A549 (cell line): ENCODE measurements around the gene TCF7L1.

Experiments
- MAZ ChIP-seq: fragments of 150-350 bp; IDR thresholded peaks from 2 replicates; pipeline ENCODE4 v1.6.1; 2014; ENCODE audit warnings: antibody characterized with exemption, low read depth, low read length, borderline replicate concordance
- NFE2L2 ChIP-seq: fragments of 150-350 bp; conservative IDR thresholded peaks from 2 replicates; pipeline ENCODE4 v1.6.1; 2014; ENCODE audit warnings: low read length
- POLR2A ChIP-seq: IDR thresholded peaks from 2 replicates; pipeline ENCODE4 v1.6.1; 2012; ENCODE audit warnings: mild to moderate bottlenecking, low read length
- SREBF2 ChIP-seq: fragments of 450-650 bp; IDR thresholded peaks from 2 replicates; pipeline ENCODE4 v1.6.1; 2014; ENCODE audit warnings: mild to moderate bottlenecking, moderate library complexity
- USF2 ChIP-seq: fragments of 450-650 bp; IDR thresholded peaks from 2 replicates; pipeline ENCODE4 v1.6.1; 2014; ENCODE audit warnings: antibody characterized with exemption
- TF ChIP-seq, protein P1 (sequence below): fragments of 200-600 bp; sonication (generic); IDR thresholded peaks from 2 replicates; pipeline ENCODE4 v1.6.1; 2016; ENCODE audit warnings: antibody characterized with exemption, mild to moderate bottlenecking, moderate library complexity
- TF ChIP-seq, protein P2 (sequence below): fragments of >200 bp; sonication (Bioruptor Twin); formaldehyde crosslinking; IDR thresholded peaks from 3 replicates; pipeline ENCODE4 v1.5.1; 2016
- TF ChIP-seq, protein P3 (sequence below): fragments of 250-450 bp; sonication (Bioruptor Pico); IDR thresholded peaks from 2 replicates; pipeline ENCODE4 v1.5.0; 2021; ENCODE audit warnings: mild to moderate bottlenecking, moderate library complexity, borderline replicate concordance
- TF ChIP-seq, protein P4 (sequence below): IDR thresholded peaks from 2 replicates; pipeline ENCODE4 v1.6.1; 2012; ENCODE audit warnings: low read depth, borderline replicate concordance

DNA sequence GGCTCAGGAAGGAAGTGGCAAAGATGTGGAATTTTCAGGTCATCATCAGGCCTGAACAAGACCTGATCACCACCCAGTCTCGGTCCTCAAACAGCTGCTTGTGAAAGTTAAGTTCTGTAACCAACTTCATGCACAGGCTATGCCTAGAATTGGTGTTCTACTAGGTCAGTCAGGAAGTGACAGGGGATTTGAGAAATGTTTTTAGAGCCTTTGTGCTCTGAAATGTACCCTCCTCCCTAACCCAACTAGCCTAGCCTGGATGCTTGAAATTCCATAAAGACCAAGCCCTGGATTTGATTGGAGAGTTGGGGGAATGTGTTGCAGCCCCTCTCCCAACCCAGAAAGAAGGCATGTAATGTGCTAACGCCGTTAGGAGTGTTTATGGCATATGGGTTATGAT lies 131.3 kb downstream of the TCF7L1 start:
- TF ChIP-seq SREBF2: no peak
- TF ChIP-seq, protein P1, sequence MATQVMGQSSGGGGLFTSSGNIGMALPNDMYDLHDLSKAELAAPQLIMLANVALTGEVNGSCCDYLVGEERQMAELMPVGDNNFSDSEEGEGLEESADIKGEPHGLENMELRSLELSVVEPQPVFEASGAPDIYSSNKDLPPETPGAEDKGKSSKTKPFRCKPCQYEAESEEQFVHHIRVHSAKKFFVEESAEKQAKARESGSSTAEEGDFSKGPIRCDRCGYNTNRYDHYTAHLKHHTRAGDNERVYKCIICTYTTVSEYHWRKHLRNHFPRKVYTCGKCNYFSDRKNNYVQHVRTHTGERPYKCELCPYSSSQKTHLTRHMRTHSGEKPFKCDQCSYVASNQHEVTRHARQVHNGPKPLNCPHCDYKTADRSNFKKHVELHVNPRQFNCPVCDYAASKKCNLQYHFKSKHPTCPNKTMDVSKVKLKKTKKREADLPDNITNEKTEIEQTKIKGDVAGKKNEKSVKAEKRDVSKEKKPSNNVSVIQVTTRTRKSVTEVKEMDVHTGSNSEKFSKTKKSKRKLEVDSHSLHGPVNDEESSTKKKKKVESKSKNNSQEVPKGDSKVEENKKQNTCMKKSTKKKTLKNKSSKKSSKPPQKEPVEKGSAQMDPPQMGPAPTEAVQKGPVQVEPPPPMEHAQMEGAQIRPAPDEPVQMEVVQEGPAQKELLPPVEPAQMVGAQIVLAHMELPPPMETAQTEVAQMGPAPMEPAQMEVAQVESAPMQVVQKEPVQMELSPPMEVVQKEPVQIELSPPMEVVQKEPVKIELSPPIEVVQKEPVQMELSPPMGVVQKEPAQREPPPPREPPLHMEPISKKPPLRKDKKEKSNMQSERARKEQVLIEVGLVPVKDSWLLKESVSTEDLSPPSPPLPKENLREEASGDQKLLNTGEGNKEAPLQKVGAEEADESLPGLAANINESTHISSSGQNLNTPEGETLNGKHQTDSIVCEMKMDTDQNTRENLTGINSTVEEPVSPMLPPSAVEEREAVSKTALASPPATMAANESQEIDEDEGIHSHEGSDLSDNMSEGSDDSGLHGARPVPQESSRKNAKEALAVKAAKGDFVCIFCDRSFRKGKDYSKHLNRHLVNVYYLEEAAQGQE: no peak
- no peak for TF ChIP-seq MAZ
- TF ChIP-seq, protein P2, sequence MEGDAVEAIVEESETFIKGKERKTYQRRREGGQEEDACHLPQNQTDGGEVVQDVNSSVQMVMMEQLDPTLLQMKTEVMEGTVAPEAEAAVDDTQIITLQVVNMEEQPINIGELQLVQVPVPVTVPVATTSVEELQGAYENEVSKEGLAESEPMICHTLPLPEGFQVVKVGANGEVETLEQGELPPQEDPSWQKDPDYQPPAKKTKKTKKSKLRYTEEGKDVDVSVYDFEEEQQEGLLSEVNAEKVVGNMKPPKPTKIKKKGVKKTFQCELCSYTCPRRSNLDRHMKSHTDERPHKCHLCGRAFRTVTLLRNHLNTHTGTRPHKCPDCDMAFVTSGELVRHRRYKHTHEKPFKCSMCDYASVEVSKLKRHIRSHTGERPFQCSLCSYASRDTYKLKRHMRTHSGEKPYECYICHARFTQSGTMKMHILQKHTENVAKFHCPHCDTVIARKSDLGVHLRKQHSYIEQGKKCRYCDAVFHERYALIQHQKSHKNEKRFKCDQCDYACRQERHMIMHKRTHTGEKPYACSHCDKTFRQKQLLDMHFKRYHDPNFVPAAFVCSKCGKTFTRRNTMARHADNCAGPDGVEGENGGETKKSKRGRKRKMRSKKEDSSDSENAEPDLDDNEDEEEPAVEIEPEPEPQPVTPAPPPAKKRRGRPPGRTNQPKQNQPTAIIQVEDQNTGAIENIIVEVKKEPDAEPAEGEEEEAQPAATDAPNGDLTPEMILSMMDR: no peak
- TF ChIP-seq POLR2A: no peak
- no peak for TF ChIP-seq NFE2L2
- TF ChIP-seq USF2: no peak
- TF ChIP-seq, protein P3, sequence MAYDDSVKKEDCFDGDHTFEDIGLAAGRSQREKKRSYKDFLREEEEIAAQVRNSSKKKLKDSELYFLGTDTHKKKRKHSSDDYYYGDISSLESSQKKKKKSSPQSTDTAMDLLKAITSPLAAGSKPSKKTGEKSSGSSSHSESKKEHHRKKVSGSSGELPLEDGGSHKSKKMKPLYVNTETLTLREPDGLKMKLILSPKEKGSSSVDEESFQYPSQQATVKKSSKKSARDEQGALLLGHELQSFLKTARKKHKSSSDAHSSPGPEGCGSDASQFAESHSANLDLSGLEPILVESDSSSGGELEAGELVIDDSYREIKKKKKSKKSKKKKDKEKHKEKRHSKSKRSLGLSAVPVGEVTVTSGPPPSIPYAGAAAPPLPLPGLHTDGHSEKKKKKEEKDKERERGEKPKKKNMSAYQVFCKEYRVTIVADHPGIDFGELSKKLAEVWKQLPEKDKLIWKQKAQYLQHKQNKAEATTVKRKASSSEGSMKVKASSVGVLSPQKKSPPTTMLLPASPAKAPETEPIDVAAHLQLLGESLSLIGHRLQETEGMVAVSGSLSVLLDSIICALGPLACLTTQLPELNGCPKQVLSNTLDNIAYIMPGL (CRISPR knock-in tag): no peak
- TF ChIP-seq, protein P4, sequence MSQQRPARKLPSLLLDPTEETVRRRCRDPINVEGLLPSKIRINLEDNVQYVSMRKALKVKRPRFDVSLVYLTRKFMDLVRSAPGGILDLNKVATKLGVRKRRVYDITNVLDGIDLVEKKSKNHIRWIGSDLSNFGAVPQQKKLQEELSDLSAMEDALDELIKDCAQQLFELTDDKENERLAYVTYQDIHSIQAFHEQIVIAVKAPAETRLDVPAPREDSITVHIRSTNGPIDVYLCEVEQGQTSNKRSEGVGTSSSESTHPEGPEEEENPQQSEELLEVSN: no peak
